ENCODE data around the gene TLR5. TPM values are rescaled to one million over a fixed set of nuclear protein-coding genes. Genes with fewer than 3 reads are reported as not detected.

The TLR5 gene
- total RNA-seq, 1 experiment from 2014 or later: 0.05 TPM

Other genes starting within 250 kb of the TLR5 start
- gene SUSD4, start 220.9 kb upstream of the TLR5 start, total RNA-seq (2014; rRNA removed; shearing (Covaris generic)): not detected in 2 replicates

All from SK-MEL-5 (cell line).